Measurements from ENCODE around the gene C12orf50. TPM values are rescaled to one million over a fixed set of nuclear protein-coding genes. Genes with fewer than 3 reads are reported as not detected.

The C12orf50 gene
- polyA plus RNA-seq, 1 experiment = not detected

- ChIA-PET POLR2A (no interaction called here), CTCF (no interaction called here)
These were observed 11.2 kb downstream of the C12orf50 start for GRCh38 chr12:88017964-88018363.

GRCh38 chr12:88015825-88016224 is 13.4 kb downstream of the C12orf50 start:
- no peak for DNase-seq (ENCODE audit: low read depth, low spot score)
- Histone ChIP-seq H3K27me3 (ENCODE audit: control insufficient read depth, insufficient read depth, low read length) (no peaks in the 10 kb centered on the region), H3K4me3 (ENCODE audit: low read depth, low read length) (no peak overlapping the region), H3K9me3 (ENCODE audit: control insufficient read depth, insufficient read depth, low read length) (peaks cover 7% of the 10 kb centered on the region), H3K27ac (ENCODE audit: low read depth, low read length) (no peak overlapping the region)
- no peak for TF ChIP-seq CTCF (IDR thresholded peaks at IDR 0.05; ENCODE audit: low read depth, low read length)
- ChIA-PET POLR2A (no interaction called here), CTCF (no interaction called here)

More at GRCh38 chr12:88017964-88018363, 11.2 kb downstream of the C12orf50 start:
- Histone ChIP-seq H3K4me3 (ENCODE audit: low read depth, low read length) (no peak overlapping the region), H3K27me3 (ENCODE audit: control insufficient read depth, insufficient read depth, low read length) (no peaks in the 10 kb centered on the region), H3K9me3 (ENCODE audit: control insufficient read depth, insufficient read depth, low read length) (peaks cover 7% of the 10 kb centered on the region), H3K27ac (ENCODE audit: low read depth, low read length) (no peak overlapping the region)
- TF ChIP-seq CTCF (IDR thresholded peaks at IDR 0.05; ENCODE audit: low read depth, low read length) = no peak
- DNase-seq (ENCODE audit: low read depth, low spot score) = no peak

DNA sequence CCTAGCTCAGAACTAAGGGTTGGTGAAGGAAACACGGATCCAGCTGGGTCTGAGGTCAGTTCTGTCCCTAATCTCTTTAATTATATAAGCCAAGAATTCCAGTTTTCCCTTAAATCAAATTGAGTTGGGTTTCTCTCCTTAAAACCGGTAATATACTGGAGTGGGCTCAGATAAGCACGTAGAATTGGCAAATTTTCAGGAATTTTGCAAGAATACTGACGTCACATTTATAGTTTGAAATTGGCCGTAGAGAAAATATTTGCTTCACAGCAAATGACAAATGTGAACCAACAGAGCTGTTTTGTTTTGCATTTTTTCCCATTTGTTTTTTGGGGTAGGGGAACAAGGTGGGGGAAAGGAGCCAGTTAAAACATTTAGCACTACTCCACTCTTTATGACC is 17.4 kb downstream of the C12orf50 start:
- Histone ChIP-seq H3K27ac (ENCODE audit: low read depth, low read length) (no peak overlapping the region), H3K9me3 (ENCODE audit: control insufficient read depth, insufficient read depth, low read length) (no peaks in the 10 kb centered on the region), H3K4me3 (ENCODE audit: low read depth, low read length) (no peak overlapping the region), H3K27me3 (ENCODE audit: control insufficient read depth, insufficient read depth, low read length) (no peaks in the 10 kb centered on the region)
- CTCF ChIA-PET = no interaction called here
- POLR2A ChIA-PET = no interaction called here
- no peak for TF ChIP-seq CTCF (IDR thresholded peaks at IDR 0.05; ENCODE audit: low read depth, low read length)
- DNase-seq (ENCODE audit: low read depth, low spot score) = no peak

- Histone ChIP-seq H3K27ac (ENCODE audit: low read depth, low read length) (no peak overlapping the region), H3K4me3 (ENCODE audit: low read depth, low read length) (no peak overlapping the region), H3K9me3 (ENCODE audit: control insufficient read depth, insufficient read depth, low read length) (no peaks in the 10 kb centered on the region), H3K27me3 (ENCODE audit: control insufficient read depth, insufficient read depth, low read length) (no peaks in the 10 kb centered on the region)
- DNase-seq (ENCODE audit: low read depth, low spot score) = no peak
- ChIA-PET CTCF (no interaction called here), POLR2A (no interaction called here)
- no peak for TF ChIP-seq CTCF (IDR thresholded peaks at IDR 0.05; ENCODE audit: low read depth, low read length)
These were observed 22.9 kb downstream of the C12orf50 start for GRCh38 chr12:88006351-88006750.

GRCh38 chr12:88001327-88001726 is 27.9 kb downstream of the C12orf50 start:
- no peak for DNase-seq (ENCODE audit: low read depth, low spot score)
- no peaks in the 10 kb centered on the region for H3K9me3 ChIP-seq (ENCODE audit: control insufficient read depth, insufficient read depth, low read length)
- no peaks in the 10 kb centered on the region for H3K27me3 ChIP-seq (ENCODE audit: control insufficient read depth, insufficient read depth, low read length)
- ChIA-PET POLR2A (no interaction called here), CTCF (no interaction called here)
- no peak overlapping the region for H3K4me3 ChIP-seq (ENCODE audit: low read depth, low read length)
- no peak overlapping the region for H3K27ac ChIP-seq (ENCODE audit: low read depth, low read length)
- no peak for TF ChIP-seq CTCF (IDR thresholded peaks at IDR 0.05; ENCODE audit: low read depth, low read length)

All from AG04450 (cell line).